HS-5 (cell line): ENCODE measurements around the gene SPRR2D.
"Not testable (repeated sequence)": the region's sequence is repeated elsewhere in the genome, so short reads cannot be mapped to it uniquely, and the experiment has no call there.

Experiments used
- DNase-seq: peaks from one replicate; pipeline ENCODE4 v3.0.0-alpha.2; 2012; ENCODE audit warnings: low read depth

SPRR2D gene

DNA sequence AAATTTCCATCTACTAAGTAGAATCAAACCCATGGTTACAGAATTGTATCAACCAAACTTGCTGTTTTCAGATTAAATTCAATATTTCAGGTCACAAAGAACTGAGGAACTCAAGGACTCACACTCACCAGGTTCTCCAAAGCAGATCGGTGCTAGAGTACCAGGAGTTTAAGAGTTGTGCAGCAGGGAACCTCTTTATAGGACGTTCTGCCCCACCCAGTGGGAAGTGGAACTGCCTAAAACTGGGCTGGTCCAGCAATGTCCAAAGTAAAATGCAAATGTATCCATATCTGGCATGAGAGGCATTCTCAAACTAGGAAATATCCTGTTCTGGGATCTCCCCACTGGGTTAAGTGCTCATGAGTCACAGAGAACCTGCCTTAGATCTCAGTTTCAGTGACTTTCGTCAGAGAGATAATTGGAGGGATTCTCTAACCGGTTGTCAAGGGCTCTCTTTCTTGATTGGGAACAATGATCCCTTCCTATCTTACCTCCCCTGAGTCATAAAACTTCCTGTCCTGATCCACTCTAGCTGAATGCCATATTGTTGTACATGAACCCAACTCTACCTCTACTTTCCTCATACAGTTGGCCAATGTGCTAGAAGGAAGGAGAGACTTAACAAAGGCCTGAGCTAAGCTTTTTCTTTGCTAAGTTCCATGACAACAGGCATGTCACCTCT, at the start of gene SPRR2D:
Gene SPRR2D (minus strand): TSS at position 171 of the 682 bp plus-strand sequence. CDS start 774 bp downstream, outside the sequence.
- no peak for DNase-seq

DNA sequence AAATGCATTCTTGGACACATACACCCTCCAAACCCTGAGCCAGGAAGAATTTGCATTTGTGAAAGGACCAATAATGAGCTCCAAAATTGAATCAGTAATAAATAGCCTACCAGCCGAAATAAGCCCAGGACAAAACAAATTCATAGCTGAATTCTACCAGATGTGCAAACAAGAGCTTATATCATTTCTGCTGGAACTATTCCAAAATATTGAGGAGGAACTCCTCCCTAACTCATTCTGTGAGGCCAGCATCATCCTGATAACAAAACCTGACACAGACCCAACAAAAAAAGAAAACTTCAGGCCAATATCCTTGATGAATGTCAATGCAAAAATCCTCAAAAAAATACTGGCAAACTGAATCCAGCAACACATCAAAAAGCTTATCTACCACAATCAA, 46.7 kb upstream of the SPRR2D start:
- no peak for DNase-seq

DNA sequence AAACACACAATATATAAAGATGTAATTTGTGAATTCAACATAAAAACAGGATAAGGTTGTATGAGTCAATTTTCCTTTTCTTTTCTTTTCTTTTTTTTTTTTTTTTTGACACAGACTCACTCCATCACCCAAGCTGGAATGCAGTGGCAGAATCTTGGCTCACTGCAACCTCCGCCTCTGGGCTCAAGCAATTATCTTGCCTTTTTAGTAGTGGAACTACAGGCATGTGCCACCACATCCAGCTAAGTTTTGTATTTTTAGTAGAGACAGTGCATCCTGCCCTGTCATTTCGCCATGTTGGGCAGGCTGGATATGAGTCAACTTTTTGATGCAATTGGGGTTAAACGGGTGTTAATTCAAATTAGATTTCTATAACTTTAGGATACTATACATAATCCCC, 40.8 kb upstream of the SPRR2D start:
- no peak for DNase-seq

DNA sequence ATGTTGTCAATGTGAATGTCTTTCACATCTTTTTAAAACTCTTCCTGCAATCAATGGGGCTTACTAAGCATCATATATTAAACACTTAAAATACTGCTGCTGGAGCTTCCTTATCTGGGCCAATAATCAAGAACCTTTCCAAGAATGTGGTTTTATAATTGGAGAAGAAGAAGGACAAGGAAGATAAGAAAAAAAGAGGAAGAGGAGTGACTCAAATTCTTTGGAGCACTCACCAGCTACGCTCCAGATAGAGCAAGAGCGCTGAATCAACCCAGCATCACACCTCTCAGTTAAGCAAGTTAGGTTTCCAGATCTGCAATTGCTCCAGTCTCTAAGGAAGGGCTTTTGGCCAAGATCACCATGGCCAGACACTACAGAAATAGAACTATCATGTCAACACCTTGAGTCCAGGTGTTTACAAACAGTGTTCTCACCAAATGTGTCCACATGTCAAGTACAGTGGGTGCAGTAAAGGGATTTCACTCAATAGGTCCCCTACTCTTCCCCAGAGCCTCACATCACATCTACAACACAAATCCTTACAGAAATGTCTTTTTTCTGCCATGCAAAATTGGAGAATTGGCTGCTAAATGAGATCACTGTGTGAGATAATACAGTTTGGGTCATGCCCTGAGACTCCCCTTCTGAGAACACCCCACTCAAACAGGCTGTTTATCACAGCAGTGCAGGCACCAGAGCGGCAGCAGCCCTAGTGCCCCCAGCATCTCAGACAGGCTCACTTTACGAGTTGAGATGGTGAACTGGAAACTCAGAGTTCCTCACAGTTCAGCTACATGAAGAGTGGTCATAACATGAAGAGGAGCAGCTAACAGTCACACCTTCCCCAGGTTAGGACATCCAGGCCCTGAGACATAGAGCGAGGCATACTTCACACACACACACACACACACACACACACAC, 32.1 kb upstream of the SPRR2D start:
- no peak for DNase-seq

DNA sequence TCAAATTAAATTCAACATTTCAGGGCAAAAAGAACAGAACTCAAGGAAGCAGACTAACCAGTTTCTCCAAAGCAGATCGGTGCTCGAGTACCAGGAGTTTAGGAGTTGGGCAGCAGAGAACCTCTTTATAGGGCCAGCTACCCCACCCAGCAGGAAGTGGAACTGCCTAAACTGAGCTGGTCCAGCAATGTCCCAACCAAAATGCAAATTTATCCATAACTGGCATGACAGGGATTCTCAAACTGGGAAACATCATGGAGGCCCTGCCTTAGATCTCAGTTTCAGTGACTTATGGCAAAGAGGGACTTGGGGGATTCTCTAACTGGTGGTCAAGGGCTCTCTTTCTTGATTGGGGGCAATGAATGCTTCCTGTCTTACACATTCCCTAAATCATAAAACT, 30.6 kb upstream of the SPRR2D start, which contains the start of gene SPRR2B:
Gene SPRR2B (minus strand): TSS at position 101 of the 400 bp plus-strand sequence. CDS start 772 bp downstream, outside the sequence.
- no peak for DNase-seq

DNA sequence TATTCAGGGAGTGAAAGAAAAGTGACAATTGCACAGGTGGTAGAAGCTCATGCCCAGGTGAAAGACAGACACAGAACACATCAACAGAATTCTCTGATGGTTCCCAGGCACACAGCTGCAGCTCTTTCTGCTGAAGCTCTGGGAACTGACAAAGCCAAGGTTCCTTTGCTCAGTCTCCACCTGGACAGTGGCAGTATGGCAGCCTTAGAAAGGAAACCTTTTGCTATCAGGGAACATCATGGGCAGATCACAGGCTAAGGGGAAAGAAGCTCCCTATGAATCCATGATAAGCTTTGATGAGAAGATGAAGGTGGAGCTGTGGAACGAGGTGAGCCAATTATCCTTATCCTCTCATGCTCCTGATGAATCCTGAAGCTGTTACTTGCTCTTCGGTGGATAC, 29.3 kb upstream of the SPRR2D start:
- DNase-seq = no peak

DNA sequence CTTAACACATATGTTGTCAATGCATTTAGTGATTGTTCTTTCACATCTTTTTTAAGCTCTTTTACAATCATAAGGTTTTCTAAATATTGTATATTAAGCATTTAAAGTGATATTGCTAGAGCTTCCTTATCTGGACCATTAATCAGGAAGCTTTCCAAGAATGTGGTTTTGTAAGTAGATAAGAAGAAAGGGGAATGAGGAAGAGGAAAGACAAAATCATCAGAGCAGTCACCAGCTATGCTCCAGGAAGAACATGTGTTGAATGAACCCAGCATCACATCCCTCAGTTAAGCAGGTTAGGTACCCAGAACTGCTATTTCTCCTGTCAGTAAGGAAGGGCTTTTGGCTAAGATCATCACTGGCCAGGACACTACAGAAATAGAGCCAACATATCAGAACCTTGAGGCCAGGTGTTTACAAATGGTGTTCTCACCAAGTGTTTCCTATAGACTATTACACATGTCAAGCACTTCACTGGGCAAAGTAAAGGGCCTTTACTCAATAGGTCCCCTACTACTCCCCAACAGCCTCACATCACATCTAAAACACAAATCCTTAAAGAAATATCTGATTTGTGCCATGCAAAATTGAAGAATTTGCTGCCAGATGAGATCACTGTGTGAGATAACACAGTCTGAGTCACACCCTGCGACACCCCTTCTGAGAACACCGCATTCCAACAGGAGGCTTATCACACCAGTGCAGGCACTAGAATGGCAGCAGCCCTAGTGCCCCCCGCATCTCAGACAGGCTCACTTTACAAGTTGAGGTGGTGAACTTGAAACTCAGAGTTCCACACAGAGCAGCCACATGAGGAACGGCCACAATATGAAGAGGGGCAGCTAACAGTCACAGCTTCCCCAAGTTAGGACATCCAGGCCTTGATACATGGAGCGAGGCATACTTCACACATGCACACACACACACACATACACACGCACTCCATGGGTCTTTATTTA, 18.2 kb upstream of the SPRR2D start:
- DNase-seq = no peak

DNA sequence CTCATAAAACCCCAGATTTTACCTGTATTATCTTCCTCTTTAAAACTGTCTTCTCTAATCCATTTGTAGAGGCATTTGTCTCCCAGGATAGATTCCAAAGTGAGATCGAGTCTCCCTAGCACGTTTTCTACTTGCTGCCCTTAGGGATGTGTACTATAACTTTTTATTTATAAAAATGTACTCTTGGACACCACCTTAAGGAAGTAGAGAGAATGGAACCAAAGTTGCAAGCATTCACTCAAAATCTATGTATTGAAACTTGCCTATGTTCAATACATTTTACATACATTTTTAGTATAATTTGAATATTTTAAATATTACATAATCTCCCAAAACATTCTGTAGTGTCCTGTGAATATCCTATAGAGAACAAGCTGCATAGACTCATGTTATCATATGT, 17.2 kb upstream of the SPRR2D start:
- DNase-seq = no peak

DNA sequence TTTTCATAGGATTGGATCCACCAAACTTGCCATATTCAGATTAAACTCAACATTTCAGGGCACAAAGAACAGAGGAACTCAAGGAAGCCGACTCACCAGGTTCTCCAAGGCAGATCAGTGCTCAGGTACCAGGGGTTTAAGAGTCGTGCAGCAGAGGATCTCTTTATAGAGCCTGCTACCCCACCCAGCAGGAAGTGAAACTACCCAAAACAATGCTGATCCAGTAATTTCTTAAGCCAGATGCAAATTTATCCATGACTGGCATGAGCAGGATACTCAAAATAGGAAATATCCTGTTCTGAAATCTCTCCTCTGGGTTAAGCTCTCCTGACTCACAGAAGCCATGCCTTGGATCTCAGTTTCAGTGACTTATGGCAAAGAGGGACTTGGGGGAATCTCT, 16.5 kb upstream of the SPRR2D start, which contains the start of gene SPRR2A:
Gene SPRR2A (minus strand): TSS at position 138 of the 400 bp plus-strand sequence. CDS start 777 bp downstream, outside the sequence.
- DNase-seq = no peak

GRCh38 chr1:153056111-153056510, 15.2 kb upstream of the SPRR2D start:
- not testable (repeated sequence) for DNase-seq

- no peak for DNase-seq
Observed at GRCh38 chr1:153049211-153049610, 8.3 kb upstream of the SPRR2D start.

- no peak for DNase-seq
Observed at GRCh38 chr1:153035211-153035610, 5.7 kb downstream of the SPRR2D start.

DNA sequence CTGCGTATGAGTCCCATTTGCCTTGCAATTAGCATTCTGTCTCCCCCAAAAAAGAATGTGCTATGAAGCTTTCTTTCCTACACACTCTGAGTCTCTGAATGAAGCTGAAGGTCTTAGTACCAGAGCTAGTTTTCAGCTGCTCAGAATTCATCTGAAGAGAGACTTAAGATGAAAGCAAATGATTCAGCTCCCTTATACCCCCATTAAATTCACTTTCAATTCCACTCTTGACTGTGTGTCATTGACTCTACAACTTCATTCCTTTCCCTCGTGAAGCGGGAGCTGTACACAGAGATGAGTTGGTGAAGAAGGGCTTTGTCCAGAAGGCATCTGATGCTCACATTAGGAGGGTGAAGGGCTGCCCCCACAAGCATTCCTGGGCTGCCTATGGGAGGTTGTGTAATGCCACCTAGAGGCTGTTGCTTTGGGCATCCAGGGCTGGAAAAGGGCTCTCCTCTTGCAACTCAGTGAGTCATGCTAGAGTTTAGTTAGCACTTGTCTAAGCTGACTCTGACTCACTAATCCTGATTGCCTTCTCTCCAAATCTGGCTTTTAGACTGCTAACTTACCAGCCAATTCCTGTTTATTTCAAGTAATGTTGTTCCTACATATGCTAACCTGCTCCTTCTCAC, 8.1 kb downstream of the SPRR2D start:
- DNase-seq = peak; percentile 82

DNA sequence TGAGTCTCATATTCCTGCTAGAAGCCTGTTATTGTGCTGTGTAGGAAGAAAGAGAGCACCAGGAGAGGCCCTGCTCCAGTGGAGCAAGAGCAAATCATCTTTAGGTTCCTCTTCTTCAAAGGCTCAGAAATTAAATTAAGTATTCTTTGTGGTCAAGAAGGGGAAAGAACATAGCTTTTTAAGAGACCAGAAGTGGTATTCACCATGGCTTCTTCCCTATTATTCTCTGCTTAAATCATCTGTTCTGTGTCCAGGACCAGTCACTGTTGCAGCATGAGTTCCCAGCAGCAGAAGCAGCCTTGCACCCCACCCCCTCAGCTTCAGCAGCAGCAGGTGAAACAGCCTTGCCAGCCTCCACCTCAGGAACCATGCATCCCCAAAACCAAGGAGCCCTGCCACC, 8.8 kb downstream of the SPRR2D start:
- no peak for DNase-seq

GRCh38 chr1:153030895-153031294, 10.0 kb downstream of the SPRR2D start, which contains the start of gene SPRR1B:
Gene SPRR1B (plus strand): TSS chr1:153031203. CDS start chr1:153032346, 1,143 bp downstream.
- no peak for DNase-seq

GRCh38 chr1:153028766-153029165, 12.2 kb downstream of the SPRR2D start:
- DNase-seq = no peak

DNA sequence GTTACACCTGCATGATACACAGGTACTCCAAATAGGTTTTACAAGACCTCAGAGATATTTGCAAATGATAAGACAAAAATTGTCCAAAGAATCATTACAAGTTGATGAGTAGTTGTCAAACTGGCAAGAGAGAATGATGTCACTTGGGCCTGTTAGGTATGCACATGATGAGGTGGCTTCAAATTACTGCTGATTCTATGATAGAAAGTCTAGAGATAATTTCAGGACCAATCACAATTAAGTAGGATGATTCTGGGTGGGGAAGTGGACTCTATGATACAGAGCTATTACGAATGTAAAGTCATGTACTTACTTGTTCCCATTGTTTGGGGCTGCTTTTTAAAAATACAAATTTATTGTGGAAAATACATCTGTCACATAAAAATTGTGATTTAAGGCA, 15.1 kb downstream of the SPRR2D start:
- DNase-seq = no peak

DNA sequence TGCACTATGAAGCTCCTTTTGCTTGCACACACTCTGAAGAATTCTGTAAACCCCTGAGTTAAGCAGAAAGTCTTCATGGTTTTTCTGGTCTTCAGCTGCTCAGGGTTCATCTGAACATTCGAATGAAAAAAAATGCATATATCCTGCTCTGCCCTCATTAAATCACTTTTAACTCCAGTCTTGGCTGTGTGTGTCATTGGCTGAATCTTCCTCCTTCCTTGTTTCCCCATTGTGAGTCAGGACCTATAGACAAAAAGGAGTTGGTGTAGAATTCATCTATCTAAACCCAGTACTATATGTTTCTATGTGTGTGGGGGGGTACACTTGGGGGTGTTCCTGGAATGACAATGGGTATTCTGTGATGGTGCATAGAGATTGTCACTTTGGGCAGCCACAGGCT, 16.5 kb downstream of the SPRR2D start:
- no peak for DNase-seq

GRCh38 chr1:153023109-153023508, 17.8 kb downstream of the SPRR2D start:
- DNase-seq = no peak

- DNase-seq = not testable (repeated sequence)
Observed at GRCh38 chr1:153022340-153022739, 18.6 kb downstream of the SPRR2D start.

DNA sequence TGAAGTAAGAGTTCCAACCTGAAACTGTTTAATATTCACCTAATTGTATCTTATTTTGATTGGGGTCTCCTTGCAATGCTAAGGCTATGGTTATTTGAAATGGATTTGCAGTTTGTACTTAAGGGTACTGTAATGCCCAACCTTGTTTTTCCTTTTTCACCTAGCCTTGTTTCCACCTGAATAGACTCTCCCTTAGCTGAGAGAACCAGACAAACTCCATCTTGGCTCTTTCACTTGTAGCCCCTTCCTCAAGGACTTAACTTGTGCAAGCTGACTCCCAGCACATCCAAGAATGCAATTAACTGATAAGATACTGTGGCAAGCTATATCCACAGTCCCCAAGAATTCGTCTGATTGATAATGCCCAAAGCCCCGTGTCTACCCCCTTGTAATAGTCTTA, 19.1 kb downstream of the SPRR2D start:
- DNase-seq = not testable (repeated sequence)
